ENCODE results near the gene AHCYL2. TPM values are rescaled to one million over a fixed set of nuclear protein-coding genes. Genes with fewer than 3 reads are reported as not detected.

The AHCYL2 gene
- total RNA-seq, 4 donors from 2014 or later, result 22.7 to 41.0 (median 35.7) TPM

DNA sequence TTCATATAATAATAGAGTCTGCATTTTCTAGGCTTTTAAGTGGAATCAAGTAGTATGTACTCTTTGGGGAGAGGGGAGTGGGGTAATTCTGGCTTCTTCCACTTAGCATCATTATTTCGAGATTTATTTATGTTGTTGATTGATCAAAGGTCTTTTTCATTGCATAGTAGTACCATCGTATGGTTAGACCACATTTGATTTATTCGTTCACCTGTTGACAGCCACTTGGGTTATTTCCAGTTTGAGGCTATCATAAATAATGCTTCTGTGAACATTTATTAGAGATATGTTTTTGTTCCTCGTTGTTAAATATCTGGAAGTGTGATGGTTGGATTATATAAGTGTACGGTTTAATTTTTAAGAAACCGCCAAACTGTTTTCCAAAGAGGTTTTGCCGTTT, 52.8 kb downstream of the AHCYL2 start:
- no peak for ATAC-seq
- H3K36me3 ChIP-seq, result no peaks in the 10 kb centered on the region
- in situ Hi-C loops (cut with MboI; ENCODE audit: low sequenced_read_pairs in 4 of 4), result no loop called here
- no peak overlapping the region for H3K4me3 ChIP-seq
- H3K27ac ChIP-seq, result no peak overlapping the region
- no peak for DNase-seq
- H3K27me3 ChIP-seq, result no peaks in the 10 kb centered on the region
- H3K9me3 ChIP-seq, result no peaks in the 10 kb centered on the region
- peaks cover 0 to 9% of the 10 kb centered on the region in 2 donors for H3K4me1 ChIP-seq
- intact Hi-C loops (cut with DNase I; ENCODE audit: low total_unique reads), result no loop called here
- no peak for TF ChIP-seq POLR2A (IDR thresholded peaks at IDR 0.05)
- TF ChIP-seq, protein P1, sequence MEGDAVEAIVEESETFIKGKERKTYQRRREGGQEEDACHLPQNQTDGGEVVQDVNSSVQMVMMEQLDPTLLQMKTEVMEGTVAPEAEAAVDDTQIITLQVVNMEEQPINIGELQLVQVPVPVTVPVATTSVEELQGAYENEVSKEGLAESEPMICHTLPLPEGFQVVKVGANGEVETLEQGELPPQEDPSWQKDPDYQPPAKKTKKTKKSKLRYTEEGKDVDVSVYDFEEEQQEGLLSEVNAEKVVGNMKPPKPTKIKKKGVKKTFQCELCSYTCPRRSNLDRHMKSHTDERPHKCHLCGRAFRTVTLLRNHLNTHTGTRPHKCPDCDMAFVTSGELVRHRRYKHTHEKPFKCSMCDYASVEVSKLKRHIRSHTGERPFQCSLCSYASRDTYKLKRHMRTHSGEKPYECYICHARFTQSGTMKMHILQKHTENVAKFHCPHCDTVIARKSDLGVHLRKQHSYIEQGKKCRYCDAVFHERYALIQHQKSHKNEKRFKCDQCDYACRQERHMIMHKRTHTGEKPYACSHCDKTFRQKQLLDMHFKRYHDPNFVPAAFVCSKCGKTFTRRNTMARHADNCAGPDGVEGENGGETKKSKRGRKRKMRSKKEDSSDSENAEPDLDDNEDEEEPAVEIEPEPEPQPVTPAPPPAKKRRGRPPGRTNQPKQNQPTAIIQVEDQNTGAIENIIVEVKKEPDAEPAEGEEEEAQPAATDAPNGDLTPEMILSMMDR (IDR thresholded peaks at IDR 0.05 in 4 of 5, conservative IDR thresholded peaks at IDR 0.05 in 1 of 5), result no peak

DNA sequence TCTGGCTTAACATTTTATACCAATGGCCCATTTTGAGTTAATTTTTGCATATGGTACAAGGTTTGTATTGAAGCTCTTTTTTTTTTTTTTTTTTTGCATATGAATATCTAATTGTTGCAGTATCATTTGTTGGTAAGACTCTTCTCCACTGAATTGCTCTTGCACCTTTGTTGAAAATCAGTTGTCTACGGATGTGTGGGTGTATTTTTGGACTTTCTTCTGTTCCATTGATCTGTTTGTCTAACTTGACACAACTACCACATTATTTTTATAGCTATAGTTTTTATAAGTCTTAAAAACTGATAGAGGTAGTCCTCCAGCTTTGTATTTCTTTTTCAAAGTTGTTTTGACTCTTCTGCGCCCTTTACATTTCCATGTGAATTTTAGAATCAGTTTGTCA, 53.9 kb downstream of the AHCYL2 start:
- no peak for TF ChIP-seq POLR2A (IDR thresholded peaks at IDR 0.05)
- TF ChIP-seq, protein P1 (IDR thresholded peaks at IDR 0.05 in 4 of 5, conservative IDR thresholded peaks at IDR 0.05 in 1 of 5), result no peak
- intact Hi-C loops (cut with DNase I; ENCODE audit: low total_unique reads), result no loop called here
- H3K4me3 ChIP-seq, result no peak overlapping the region
- DNase-seq, result no peak
- no peaks in the 10 kb centered on the region for H3K9me3 ChIP-seq
- no peak for ATAC-seq
- H3K27ac ChIP-seq, result no peak overlapping the region
- H3K4me1 ChIP-seq, result peaks cover 0 to 9% of the 10 kb centered on the region in 2 donors
- no peaks in the 10 kb centered on the region for H3K36me3 ChIP-seq
- H3K27me3 ChIP-seq, result no peaks in the 10 kb centered on the region
- in situ Hi-C loops (cut with MboI; ENCODE audit: low sequenced_read_pairs in 4 of 4), result no loop called here

DNA sequence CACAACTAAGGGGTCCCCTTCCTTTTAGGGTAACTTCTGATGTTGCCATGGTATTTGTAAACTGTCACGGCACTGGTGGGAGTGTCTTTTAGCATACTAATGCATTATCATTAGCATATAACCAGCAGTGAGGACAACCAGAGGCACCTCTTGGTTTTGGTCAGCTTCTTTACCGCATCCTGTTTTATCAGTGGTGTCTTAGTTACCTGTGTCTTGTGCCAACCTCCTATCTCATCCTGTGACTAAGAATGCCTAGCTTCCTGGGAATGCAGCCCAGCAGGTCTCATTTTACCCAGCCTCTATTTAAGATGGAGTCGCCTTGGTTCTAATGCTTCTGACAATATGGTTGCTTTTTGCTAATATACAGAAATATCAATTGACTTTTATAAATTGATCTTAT, 54.9 kb downstream of the AHCYL2 start:
- no peak for TF ChIP-seq POLR2A (IDR thresholded peaks at IDR 0.05)
- TF ChIP-seq, protein P1 (IDR thresholded peaks at IDR 0.05 in 4 of 5, conservative IDR thresholded peaks at IDR 0.05 in 1 of 5), result no peak
- Histone ChIP-seq H3K36me3 (no peaks in the 10 kb centered on the region), H3K4me3 (no peak overlapping the region), H3K27ac (no peak overlapping the region), H3K27me3 (no peaks in the 10 kb centered on the region), H3K4me1 (peaks cover 0 to 10% of the 10 kb centered on the region in 2 donors), H3K9me3 (no peaks in the 10 kb centered on the region)
- DNase-seq, result no peak
- ATAC-seq, result no peak
- in situ Hi-C loops (cut with MboI; ENCODE audit: low sequenced_read_pairs in 4 of 4) (no loop called here), intact Hi-C loops (cut with DNase I; ENCODE audit: low total_unique reads) (no loop called here)

DNA sequence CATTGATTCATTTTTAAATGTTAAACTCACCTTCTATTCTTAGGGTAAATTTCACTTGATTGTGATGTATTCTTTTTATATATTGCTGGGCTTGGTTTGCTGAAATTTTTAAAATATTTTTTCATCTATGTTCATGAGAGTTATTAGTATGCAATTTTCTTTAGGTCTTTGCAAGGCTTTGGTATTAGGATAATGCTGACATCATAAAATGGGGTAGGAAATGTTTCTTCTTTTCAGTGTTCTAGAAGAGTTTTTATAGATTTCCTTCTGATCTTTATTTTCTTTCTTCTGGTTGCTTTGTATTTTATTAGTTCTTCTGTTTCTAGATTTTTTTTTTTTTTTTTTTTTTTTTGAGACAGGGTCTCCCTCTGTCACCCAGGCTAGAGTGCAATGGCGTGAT, 56.3 kb downstream of the AHCYL2 start:
- Histone ChIP-seq H3K4me1 (peaks cover 0 to 16% of the 10 kb centered on the region in 2 donors), H3K36me3 (no peaks in the 10 kb centered on the region), H3K27me3 (no peaks in the 10 kb centered on the region), H3K4me3 (no peak overlapping the region), H3K27ac (no peak overlapping the region), H3K9me3 (no peaks in the 10 kb centered on the region)
- intact Hi-C loops (cut with DNase I; ENCODE audit: low total_unique reads) (no loop called here), in situ Hi-C loops (cut with MboI; ENCODE audit: low sequenced_read_pairs in 4 of 4) (no loop called here)
- no peak for DNase-seq
- TF ChIP-seq POLR2A (IDR thresholded peaks at IDR 0.05), result no peak
- TF ChIP-seq, protein P1 (IDR thresholded peaks at IDR 0.05 in 4 of 5, conservative IDR thresholded peaks at IDR 0.05 in 1 of 5), result no peak
- no peak for ATAC-seq

DNA sequence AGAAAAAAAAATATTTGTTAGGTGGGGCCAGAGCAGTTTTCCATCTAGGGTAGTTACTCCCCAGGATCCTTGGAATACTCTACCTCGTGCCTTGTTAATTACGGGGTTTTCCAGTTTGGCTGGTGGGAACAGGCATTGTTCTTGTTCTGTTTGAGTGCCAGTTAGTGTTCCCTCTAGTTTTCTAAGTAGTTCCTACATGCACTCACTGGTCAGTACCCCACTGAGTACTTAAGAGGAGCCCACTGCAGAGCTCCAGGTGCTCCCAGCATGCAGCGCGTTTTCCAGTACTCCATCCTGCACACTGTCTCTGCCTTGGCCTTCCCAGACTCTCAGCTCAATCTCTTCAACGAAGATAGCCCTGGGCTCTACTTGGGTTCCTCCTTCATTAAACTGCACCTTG, 58.0 kb downstream of the AHCYL2 start:
- no peak for ATAC-seq
- H3K4me3 ChIP-seq, result no peak overlapping the region

More for the DNA sequence above, 58.0 kb downstream of the AHCYL2 start:
- H3K4me1 ChIP-seq, result peaks cover 0 to 16% of the 10 kb centered on the region in 2 donors
- in situ Hi-C loops (cut with MboI; ENCODE audit: low sequenced_read_pairs in 4 of 4) (no loop called here), intact Hi-C loops (cut with DNase I; ENCODE audit: low total_unique reads) (no loop called here)
- no peak for TF ChIP-seq POLR2A (IDR thresholded peaks at IDR 0.05)
- TF ChIP-seq, protein P1 (IDR thresholded peaks at IDR 0.05 in 4 of 5, conservative IDR thresholded peaks at IDR 0.05 in 1 of 5), result no peak
- H3K36me3 ChIP-seq, result no peaks in the 10 kb centered on the region
- H3K27me3 ChIP-seq, result no peaks in the 10 kb centered on the region
- no peaks in the 10 kb centered on the region for H3K9me3 ChIP-seq
- no peak overlapping the region for H3K27ac ChIP-seq
- no peak for DNase-seq

Measured in gastrocnemius medialis (tissue), 4 donors.